HepG2 (cell line): ENCODE data around the gene TMEM144. TPM values are rescaled to one million over a fixed set of nuclear protein-coding genes. Genes with fewer than 3 reads are reported as not detected.

Source experiments
- CBX5 ChIP-seq: sonication (generic); formaldehyde crosslinking; IDR thresholded peaks from 2 replicates; pipeline ENCODE4 v1.4.0; 2020; ENCODE audit warnings: missing genetic modification reagents, borderline replicate concordance
- HNRNPLL ChIP-seq: fragments of 200-400 bp; formaldehyde crosslinking; IDR thresholded peaks from 2 replicates; pipeline ENCODE4 v1.6.1; 2017; ENCODE audit warnings: mild to moderate bottlenecking, low read depth, low read length; ENCODE audit not compliant: poor library complexity, severe bottlenecking
- MXD4 ChIP-seq: IDR thresholded peaks from 2 replicates; pipeline ENCODE4 v1.6.1; 2016; ENCODE audit warnings: mild to moderate bottlenecking, missing biosample characterization, missing genetic modification reagents
- NFKB2 ChIP-seq: sonication (generic); formaldehyde crosslinking; IDR thresholded peaks from 2 replicates; pipeline ENCODE4 v1.4.0; 2020; ENCODE audit warnings: missing genetic modification reagents, borderline replicate concordance
- RBFOX2 ChIP-seq: fragments of 200-400 bp; formaldehyde crosslinking; IDR thresholded peaks from 2 replicates; pipeline ENCODE4 v1.6.1; 2017; ENCODE audit warnings: low read depth, mild to moderate bottlenecking, low read length
- TAF1 ChIP-seq: sonication (generic); formaldehyde crosslinking; IDR thresholded peaks from 2 replicates; pipeline ENCODE4 v1.4.0; 2020; ENCODE audit warnings: missing genetic modification reagents
- ZNF124 ChIP-seq: sonication (generic); formaldehyde crosslinking; IDR thresholded peaks from 2 replicates; pipeline ENCODE4 v1.4.0; 2020; ENCODE audit warnings: missing genetic modification reagents
- ZNF468 ChIP-seq: sonication (generic); formaldehyde crosslinking; IDR thresholded peaks from 2 replicates; pipeline ENCODE4 v1.8.0; 2022; ENCODE audit warnings: mild to moderate bottlenecking, moderate library complexity, missing genetic modification reagents
- ZNF891 ChIP-seq: sonication (generic); formaldehyde crosslinking; IDR thresholded peaks from 2 replicates; pipeline ENCODE4 v1.5.0; 2020; ENCODE audit warnings: mild to moderate bottlenecking, missing genetic modification reagents
- ZSCAN21 ChIP-seq: sonication (generic); formaldehyde crosslinking; IDR thresholded peaks from 2 replicates; pipeline ENCODE4 v1.8.0; 2022; ENCODE audit warnings: mild to moderate bottlenecking, missing genetic modification reagents, moderate library complexity, borderline replicate concordance
- ZXDC ChIP-seq: sonication (generic); formaldehyde crosslinking; IDR thresholded peaks from 2 replicates; pipeline ENCODE4 v1.5.0; 2020; ENCODE audit warnings: mild to moderate bottlenecking, missing genetic modification reagents
- polyA plus RNA-seq, 8 experiments: library from polyadenylated mRNA; depleted of rRNA in 3 of 8; stranded (reverse) in 7 of 8; unstranded in 1 of 8; fragments of >200 nt; fragmentation: Illumina TruSeq in 4 of 8; extraction: Trizol in 4 of 8; gene quantifications; 2 replicates each; pipeline versions ENCODE4 v1.2.1 to v1.2.3, GENCODE V29; 2011 to 2016; ENCODE audit warnings: low read depth in 4 of 8, missing spikeins in 1 of 8, mixed read lengths in 1 of 8; ENCODE audit not compliant: insufficient read depth in 1 of 8
- total RNA-seq, 5 experiments: library from RNA; depleted of rRNA; stranded (reverse); fragments of >200 nt; fragmentation: Illumina TruSeq; extraction: Trizol; gene quantifications; 2 replicates each; pipeline ENCODE4 v1.2.3, GENCODE V29; 2016; ENCODE audit warnings: low read depth in 1 of 5
- TF ChIP-seq, protein P1 (sequence below): sonication (generic); formaldehyde crosslinking; IDR thresholded peaks from 2 replicates; pipeline ENCODE4 v1.4.0; 2020; ENCODE audit warnings: missing genetic modification reagents, mild to moderate bottlenecking, borderline replicate concordance
- TF ChIP-seq, protein P2 (sequence below): sonication (generic); formaldehyde crosslinking; IDR thresholded peaks from 2 replicates; pipeline ENCODE4 v1.4.0; 2020; ENCODE audit warnings: mild to moderate bottlenecking, missing genetic modification reagents

Gene TMEM144
- total and polyA plus RNA-seq, 2 of the 13 experiments (the other 11 are each of a cell fraction or from before 2014, with no cell fraction given), result 10.9 to 12.3 TPM

DNA sequence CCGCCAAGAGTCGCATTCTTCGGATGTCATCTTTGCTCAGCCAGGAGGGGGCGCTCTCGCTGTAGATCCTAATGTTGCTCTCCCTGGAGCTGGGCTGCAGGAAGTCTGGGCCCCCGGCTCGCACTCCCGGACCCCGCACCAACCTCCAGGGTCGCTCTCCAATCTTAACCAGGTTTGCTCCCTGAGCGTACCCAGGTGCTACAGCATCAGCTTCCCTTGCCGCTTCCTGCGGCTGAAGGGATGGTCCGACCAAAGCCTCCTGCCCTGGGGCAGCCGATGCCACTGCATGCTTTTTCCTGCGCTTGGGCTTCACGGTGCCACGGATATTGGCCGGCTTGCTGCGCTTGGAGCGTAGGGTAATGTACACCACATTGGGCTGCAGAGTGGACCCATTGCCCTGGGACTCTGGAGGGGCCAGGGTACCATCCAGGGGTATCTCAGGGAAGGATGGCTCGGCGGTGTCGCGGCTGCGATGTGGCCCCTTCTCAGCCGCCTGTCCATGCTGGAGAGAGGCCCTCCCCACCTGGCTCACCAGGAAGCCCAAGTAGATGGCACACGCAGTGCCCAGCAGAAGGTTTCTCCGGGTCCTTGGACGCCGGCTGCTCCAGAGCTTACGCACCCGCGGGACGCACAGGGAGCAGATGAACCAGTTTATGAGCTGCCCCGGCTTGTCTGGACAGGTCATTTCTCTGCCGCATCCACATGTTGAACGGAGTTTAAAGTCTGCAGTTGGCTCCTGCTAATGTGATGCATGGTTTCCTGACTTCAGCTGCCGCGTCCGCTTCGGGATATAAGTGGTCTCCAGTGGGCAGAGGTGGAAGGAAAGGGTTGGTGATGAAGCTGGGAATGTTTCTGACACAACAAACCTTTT lies 39.4 kb upstream of the TMEM144 start (continued):
- TF ChIP-seq, protein P1, sequence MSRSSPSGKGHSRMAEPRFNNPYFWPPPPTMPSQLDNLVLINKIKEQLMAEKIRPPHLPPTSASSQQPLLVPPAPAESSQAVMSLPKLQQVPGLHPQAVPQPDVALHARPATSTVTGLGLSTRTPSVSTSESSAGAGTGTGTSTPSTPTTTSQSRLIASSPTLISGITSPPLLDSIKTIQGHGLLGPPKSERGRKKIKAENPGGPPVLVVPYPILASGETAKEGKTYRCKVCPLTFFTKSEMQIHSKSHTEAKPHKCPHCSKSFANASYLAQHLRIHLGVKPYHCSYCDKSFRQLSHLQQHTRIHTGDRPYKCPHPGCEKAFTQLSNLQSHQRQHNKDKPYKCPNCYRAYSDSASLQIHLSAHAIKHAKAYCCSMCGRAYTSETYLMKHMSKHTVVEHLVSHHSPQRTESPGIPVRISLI (CRISPR knock-in tag), result peak; percentile 45; the same call in 1 of the 2 replicates
- TF ChIP-seq MXD4 (CRISPR knock-in tag), result no peak
- TF ChIP-seq NFKB2 (CRISPR knock-in tag), result peak; percentile 62; the same call in 1 of the 2 replicates
- TF ChIP-seq ZNF468, result 0 out of 2 replicates have a peak, but pooled peaks have one; percentile 76
- TF ChIP-seq HNRNPLL, result peak; percentile 98
- TF ChIP-seq RBFOX2, result peak; percentile 74
- TF ChIP-seq, protein P2, sequence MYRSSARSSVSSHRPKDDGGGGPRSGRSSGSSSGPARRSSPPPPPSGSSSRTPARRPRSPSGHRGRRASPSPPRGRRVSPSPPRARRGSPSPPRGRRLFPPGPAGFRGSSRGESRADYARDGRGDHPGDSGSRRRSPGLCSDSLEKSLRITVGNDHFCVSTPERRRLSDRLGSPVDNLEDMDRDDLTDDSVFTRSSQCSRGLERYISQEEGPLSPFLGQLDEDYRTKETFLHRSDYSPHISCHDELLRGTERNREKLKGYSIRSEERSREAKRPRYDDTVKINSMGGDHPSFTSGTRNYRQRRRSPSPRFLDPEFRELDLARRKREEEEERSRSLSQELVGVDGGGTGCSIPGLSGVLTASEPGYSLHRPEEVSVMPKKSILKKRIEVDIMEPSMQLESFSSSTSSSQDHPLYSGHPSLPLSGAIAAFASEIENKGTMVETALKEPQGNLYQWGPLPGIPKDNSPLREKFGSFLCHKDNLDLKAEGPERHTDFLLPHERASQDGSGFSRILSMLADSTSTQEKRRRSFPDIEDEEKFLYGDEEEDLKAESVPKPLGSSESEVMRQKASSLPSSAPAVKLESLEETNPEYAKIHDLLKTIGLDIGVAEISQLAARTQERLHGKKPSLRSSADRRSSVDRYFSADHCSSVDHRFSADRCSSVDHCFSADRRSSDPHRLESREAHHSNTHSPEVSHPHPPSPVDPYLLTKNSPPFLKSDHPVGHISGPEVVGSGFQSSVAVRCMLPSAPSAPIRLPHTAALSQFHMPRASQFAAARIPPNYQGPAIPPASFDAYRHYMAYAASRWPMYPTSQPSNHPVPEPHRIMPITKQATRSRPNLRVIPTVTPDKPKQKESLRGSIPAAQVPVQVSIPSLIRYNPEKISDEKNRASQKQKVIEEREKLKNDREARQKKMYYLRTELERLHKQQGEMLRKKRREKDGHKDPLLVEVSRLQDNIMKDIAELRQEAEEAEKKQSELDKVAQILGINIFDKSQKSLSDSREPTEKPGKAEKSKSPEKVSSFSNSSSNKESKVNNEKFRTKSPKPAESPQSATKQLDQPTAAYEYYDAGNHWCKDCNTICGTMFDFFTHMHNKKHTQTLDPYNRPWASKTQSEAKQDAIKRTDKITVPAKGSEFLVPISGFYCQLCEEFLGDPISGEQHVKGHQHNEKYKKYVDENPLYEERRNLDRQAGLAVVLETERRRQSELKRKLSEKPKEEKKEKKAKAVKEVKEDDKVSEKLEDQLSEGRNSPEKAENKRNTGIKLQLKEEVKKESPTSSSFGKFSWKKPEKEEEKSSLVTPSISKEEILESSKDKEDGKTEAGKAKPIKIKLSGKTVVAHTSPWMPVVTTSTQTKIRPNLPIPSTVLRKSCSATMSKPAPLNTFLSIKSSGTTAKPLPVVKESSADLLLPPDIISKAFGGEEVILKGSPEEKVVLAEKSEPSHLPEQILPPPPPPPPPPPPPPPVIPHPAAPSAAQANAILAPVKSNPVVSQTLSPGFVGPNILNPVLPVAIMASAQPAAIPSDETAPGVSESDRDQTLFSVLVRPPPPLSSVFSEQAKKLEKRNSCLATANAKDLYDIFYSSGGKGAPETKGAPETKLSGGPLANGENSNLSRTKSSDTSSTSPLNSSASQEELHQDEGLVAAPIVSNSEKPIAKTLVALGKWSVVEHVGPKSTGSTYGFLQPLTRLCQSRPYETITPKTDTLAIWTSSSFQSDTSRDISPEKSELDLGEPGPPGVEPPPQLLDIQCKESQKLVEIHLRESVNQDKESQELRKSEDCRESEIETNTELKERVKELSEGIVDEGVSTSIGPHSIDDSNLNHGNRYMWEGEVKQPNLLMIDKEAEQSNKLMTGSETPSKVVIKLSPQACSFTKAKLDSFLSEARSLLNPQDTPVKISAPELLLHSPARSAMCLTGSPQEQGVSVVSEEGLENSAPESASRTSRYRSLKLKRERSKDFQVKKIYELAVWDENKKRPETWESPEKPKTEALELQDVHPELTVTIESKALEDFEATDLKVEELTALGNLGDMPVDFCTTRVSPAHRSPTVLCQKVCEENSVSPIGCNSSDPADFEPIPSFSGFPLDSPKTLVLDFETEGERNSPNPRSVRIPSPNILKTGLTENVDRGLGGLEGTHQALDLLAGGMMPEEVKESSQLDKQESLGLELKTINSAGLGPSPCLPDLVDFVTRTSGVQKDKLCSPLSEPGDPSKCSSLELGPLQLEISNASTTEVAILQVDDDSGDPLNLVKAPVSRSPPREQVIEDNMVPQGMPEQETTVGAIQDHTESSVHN (CRISPR knock-in tag), result peak; percentile 64; the same call in 1 of the 2 replicates
- 0 out of 2 replicates have a peak, but pooled peaks have one; percentile 31 for TF ChIP-seq ZXDC (CRISPR knock-in tag)
- peak; percentile 46; the same call in 1 of the 2 replicates for TF ChIP-seq ZSCAN21
- TF ChIP-seq ZNF891 (CRISPR knock-in tag), result peak; percentile 43; the same call in 1 of the 2 replicates
- TF ChIP-seq TAF1 (CRISPR knock-in tag), result peak; percentile 57; the same call in 1 of the 2 replicates
- no peak for TF ChIP-seq ZNF124 (CRISPR knock-in tag)
- peak; percentile 8; the same call in 1 of the 2 replicates for TF ChIP-seq CBX5 (CRISPR knock-in tag)
